Measurements from ENCODE around the gene PCBP2.
"Not testable (repeated sequence)": the region's sequence is repeated elsewhere in the genome, so short reads cannot be mapped to it uniquely, and the experiment has no call there.

DNA sequence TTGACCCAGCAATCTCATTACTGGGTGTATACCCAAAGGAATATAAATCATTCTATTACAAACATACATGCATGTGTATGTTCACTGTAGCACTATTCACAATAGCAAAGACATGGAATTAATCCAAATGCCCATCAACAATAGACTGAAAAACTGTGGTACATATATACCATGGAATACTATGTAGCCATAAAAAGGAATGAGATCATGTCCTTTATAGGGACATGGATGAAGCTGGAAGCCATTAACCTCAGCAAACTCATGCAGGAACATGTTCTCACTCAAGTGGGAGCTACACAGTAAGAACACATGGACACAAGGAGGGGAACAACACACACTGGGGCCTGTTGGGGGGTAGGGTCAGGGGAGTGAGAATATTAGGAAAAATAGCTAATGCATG is 12.3 kb upstream of the PCBP2 start:
- TF ChIP-seq, protein P1, sequence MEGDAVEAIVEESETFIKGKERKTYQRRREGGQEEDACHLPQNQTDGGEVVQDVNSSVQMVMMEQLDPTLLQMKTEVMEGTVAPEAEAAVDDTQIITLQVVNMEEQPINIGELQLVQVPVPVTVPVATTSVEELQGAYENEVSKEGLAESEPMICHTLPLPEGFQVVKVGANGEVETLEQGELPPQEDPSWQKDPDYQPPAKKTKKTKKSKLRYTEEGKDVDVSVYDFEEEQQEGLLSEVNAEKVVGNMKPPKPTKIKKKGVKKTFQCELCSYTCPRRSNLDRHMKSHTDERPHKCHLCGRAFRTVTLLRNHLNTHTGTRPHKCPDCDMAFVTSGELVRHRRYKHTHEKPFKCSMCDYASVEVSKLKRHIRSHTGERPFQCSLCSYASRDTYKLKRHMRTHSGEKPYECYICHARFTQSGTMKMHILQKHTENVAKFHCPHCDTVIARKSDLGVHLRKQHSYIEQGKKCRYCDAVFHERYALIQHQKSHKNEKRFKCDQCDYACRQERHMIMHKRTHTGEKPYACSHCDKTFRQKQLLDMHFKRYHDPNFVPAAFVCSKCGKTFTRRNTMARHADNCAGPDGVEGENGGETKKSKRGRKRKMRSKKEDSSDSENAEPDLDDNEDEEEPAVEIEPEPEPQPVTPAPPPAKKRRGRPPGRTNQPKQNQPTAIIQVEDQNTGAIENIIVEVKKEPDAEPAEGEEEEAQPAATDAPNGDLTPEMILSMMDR (conservative IDR thresholded peaks at IDR 0.05), result not testable (repeated sequence)
- TF ChIP-seq ZFX (IDR thresholded peaks at IDR 0.05), result not testable (repeated sequence)
